GM19468 (cell line): Measurements from ENCODE around the gene CCDC180.
"Not testable (repeated sequence)": the region's sequence is repeated elsewhere in the genome, so short reads cannot be mapped to it uniquely, and the experiment has no call there.

ENCODE experiments used
- ATAC-seq: cut with Tn5 transposase; IDR thresholded peaks from one replicate; pipeline ENCODE4 v1.9.1; 2021; ENCODE audit warnings: mild to moderate bottlenecking, moderate library complexity, moderate number of reproducible peaks; ENCODE audit not compliant: unreplicated experiment; ENCODE audit errors: extremely low read depth

Gene CCDC180

DNA sequence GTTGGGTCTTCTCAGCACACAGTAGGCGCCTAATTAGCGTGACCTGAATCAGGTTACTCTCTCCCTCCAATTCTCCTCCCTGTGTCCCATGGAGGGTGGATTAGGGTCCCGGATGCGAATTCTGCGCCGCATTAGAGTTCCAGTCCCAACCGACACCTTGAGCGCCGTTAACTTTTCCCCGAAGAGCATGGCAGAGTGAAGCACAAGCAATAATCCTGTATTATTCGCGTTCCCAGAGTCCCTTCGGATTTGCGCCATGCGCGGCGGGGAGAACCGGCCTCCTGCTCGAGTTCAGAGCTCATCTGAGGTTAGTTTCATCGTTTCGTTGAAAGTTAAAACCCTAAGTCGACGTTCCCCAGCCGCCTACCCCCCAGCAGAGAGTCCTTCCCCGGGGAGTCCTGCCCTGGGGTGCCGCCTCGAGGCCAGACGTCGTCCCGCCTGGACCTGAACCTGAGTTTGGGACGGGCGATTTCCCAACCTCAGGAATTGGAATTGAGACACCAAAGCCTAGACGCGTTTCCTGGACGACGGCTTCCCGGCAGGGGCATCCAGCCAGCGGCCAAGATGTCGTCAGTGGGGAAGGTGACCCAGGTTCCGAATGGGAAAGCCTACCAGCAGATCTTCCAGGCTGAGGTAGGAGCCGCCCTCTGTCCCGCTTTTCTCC is at the start of gene CCDC180:
TSS of gene CCDC180 (plus strand) at position 160 of the 664 bp plus-strand sequence. CDS start at position 565, 405 bp downstream.
- ATAC-seq = no peak

DNA sequence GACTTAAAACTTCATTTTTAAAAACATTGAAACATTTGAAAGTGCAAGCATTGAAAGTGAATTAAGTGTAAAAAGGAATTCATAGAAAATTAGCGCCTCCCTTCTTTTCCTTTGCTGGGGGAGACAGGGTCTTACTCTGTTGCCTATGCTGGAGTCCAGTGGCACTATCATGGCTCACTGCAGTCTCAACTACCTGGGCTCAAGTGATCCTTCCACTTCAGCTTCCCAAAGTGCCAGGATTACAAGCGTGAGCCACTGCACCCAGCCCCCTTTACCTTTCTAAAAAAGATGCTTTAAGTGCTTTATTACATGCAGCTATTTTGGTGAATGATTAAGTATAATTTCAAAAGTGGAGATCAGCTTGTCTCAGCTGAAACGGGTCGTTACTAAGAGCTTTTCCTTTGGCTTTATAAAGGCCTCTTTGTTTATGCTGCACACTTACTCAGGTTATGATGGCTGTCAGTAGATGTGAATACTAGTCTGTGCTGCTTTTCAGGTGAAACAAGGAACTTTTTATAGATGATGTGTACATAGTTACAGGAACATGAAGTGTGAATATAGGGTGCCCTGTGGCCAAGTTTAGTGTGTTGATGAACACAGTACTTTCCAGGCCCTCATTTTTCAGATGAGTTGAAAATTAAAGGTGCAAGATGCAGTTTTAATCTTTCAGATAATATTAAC is 47.5 kb upstream of the CCDC180 start:
- not testable (repeated sequence) for ATAC-seq

- ATAC-seq = no peak
Observed at GRCh38 chr9:97271292-97271691, 36.2 kb upstream of the CCDC180 start.

- ATAC-seq = no peak
Observed at GRCh38 chr9:97272072-97272471, 35.4 kb upstream of the CCDC180 start.

GRCh38 chr9:97276310-97276852 is 31.1 kb upstream of the CCDC180 start:
- no peak for ATAC-seq

DNA sequence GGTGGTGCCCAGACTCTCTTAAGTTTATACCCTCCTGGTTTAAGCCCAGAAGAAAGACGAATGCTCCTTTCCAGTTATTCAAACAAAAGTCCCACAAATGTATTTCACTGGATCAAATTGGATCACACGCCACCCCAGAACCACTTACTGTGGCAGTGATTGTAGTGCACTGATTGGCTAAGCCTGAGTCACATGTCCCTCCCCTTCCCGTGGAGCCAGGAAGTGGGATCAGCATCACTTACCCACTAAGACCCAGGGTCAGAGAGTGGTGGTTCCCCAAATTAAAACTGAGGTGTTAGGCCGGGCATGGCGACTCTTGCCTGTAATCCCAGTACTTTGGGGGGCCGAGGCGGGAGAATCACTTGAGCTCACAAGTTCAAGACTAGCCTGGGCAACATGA is 29.5 kb upstream of the CCDC180 start:
- ATAC-seq = no peak

- ATAC-seq = no peak
Observed at GRCh38 chr9:97280755-97281330, 26.6 kb upstream of the CCDC180 start.

- no peak for ATAC-seq
Observed at GRCh38 chr9:97283768-97284167, 23.7 kb upstream of the CCDC180 start.

GRCh38 chr9:97284798-97285197 is 22.7 kb upstream of the CCDC180 start:
- no peak for ATAC-seq

DNA sequence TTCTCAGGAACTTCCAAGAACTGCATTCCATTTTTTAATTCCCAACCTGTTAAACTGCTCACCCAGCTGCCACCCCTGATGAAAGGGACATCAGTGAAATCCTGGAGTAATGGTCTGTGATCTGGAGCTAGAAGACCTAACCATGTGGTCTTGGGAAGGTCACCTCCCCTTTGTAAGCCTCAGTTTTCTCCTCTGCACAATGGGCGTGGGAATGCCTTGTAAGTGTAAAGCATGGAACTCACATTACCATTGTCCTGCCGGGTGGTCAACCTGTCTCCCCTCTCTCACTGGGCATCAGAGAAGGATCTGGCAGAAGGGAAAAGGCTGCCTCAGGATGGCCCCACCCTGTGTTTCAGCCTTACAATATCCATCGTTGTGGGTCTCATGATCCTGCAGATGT is 15.3 kb upstream of the CCDC180 start:
- no peak for ATAC-seq

DNA sequence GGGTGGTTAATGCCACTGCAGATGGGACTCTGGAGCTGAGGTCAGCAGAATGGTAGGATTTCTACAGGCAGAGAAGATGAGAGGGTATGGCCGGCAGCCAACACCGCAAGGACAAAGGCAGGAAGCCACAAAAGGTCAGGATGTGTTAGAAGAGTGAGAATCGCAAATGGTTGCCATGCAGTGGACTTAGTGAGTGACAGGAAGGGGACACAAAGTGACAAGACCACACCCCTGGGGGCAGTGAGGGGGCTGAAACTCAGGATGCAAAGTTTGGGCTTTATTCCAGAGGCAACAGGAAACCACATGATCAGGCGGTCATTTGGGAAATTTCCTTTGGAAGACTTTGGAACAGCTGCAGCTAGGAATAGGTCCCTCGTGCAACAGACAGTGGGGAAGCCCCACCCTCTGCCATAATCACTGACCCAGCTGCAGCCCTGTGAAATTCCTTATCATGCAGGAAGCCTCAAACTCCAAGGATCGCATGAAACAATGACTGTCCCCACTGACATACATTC is 14.2 kb upstream of the CCDC180 start:
- ATAC-seq = no peak

GRCh38 chr9:97293818-97294217 is 13.6 kb upstream of the CCDC180 start:
- no peak for ATAC-seq

DNA sequence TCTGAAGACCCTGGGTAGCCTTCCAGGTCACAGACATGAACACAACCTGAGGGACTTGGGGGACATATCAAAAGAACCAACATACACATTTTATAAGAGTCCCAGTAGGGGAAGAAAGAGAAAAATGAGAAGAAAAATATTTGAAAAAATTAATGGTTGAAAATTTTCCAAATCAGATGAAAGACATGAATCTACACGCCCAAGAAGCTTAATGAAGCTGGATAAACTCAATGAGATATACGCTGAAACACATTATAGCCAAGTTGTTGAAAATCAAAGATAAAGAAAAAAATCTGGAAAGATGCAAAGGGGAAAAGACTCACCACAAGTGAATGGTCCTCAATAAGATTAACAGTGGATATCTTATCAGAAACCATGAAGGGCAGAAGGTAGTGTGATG is 9.6 kb upstream of the CCDC180 start:
- no peak for ATAC-seq

DNA sequence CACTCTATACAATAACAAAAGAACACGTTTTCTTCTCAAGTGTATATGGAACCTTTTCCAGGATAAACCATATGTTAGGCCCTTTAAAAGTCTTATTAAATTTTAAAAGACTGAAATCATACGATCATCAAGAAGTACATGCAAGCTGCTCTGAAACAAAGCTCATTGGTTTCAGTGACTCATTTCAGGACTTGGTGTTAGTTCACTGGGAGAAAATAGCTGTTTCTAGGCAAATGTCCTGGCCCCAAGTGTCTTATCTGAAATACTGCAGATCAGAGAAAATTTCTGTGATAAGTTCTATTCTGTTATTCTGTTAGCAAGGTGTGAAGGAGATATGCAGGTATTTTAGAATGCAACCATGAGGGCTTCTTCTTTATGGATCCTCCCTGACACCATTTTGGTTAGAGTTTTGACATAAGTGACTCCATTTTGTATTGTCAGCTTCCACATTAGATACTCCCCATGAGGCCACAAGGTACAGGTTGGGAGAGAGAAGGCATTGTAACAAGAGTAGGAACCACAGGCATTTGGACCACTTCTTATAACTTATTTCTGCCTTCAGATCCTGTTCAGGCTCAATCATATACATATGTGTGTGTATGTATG is 7.5 kb upstream of the CCDC180 start:
- no peak for ATAC-seq

GRCh38 chr9:97300586-97300985 is 6.9 kb upstream of the CCDC180 start:
- no peak for ATAC-seq

- no peak for ATAC-seq
Observed at GRCh38 chr9:97301974-97302373, 5.5 kb upstream of the CCDC180 start.

DNA sequence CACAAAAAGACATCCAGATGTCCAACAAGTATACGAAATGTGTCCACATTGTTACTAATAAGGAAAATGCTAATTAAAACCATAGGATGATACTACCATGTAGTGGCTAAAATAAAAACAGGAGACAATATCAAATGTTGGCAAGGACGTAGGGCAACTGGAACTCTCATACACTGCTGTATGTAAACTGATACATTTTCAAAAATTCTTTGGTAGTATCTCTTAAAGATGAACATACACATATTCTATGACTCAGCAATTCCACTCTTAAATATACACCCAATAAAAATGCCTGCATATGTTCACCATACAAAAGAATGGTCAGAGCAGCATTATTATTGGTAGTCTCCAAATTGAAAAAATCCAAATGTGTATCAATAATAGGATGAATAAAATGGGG is 2.9 kb upstream of the CCDC180 start:
- ATAC-seq = no peak

DNA sequence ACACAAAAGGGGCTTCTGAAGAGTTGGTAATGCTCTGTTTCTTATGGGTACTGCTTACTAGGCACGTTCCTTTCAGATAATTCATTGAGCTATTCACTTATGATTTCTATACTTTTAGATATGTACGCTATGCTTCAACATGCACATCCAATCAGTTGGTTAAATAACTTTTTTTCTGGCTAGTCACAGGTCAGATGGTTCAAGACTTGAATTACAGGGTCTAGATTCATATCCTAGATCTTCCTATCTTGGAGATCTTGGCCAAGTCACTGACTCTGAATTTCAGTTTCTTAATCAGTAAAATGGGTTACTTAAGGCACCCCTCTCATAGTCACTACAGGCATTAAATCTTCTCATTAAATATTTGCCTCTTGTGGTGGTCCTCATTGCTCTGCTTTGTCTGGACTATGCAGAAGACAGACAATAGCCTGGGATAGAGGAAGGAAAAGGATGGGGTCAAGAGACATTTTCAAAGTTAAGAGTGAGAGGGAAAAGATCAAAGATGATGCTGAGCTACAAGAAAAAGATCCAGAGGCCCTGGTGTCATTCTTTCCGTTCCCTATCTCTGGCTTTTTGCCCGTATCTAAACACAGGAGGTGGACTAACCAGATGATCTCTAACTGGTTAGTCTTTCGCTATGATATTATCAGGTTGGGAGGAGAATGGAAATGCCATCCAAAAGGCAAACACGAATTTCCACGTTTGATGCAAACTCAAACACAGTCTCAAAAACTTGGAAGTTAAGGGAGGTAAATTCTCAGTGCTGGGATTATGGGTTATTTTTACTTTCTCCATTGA is 1.8 kb upstream of the CCDC180 start:
- no peak for ATAC-seq

DNA sequence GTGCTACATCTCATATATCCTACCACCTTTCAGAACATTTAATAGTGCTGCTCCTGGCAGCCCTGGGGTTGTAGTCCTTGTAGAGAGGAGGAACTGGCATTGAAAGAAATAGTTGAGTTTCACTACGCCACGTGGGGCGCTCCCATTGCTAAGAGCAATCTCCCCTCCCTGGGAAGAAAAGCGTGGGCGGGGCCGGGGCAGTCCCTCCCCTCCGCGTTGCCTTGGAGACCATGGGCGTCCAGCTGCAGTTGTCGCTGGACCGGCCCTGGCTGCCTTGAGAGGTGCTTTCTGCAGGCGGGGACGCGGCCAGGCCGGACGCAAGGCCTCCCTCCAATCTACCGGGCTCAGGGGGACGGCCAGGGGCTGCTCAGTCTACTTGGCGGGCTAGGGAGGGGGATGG is 368 bp upstream of the CCDC180 start:
- no peak for ATAC-seq

DNA sequence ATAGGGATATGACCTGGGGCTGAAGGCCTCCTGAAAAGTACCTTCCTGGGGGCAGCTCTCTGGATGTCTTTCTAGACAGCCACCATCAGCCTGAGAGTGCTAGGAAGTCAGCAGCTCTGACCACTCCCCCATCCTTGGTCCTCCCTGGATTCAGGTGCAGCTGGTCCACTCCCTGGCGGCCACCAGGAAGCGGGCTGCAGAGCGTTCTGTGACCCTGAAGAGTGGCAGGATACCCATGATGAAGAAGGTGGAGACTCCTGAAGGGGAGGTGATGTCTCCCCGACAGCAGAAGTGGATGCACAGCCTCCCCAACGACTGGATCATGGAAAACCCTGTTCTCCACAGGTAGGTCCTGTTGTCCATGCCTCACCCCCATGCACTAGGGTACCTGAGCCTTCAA is 1.8 kb downstream of the CCDC180 start:
- ATAC-seq = no peak
